Neural cell (in vitro differentiated cells): ENCODE data around the gene NPW. TPM values are rescaled to one million over a fixed set of nuclear protein-coding genes. Genes with fewer than 3 reads are reported as not detected.
"Not testable (repeated sequence)": the region's sequence is repeated elsewhere in the genome, so short reads cannot be mapped to it uniquely, and the experiment has no call there.

Experiments used
- H2AFZ ChIP-seq: fragments of 200-600, 300-800 bp; sonication (generic), shearing (Covaris generic); 2 replicates; pipeline ENCODE4 v1.6.0; 2014; ENCODE audit warnings: low read depth, mild to moderate bottlenecking, antibody characterized with exemption, low read length, moderate library complexity
- H3F3A ChIP-seq: fragments of 200-600 bp; shearing (Covaris generic); 2 replicates; pipeline ENCODE4 v1.6.1; 2016; ENCODE audit warnings: mild to moderate bottlenecking, moderate library complexity, mixed read lengths, antibody characterized with exemption, low read length; ENCODE audit not compliant: insufficient read depth, poor library complexity, severe bottlenecking
- H3K27ac ChIP-seq: fragments of 200-600, 300-800 bp; sonication (generic), shearing (Covaris generic); 2 replicates; pipeline ENCODE4 v1.5.1; 2014; ENCODE audit warnings: mild to moderate bottlenecking, low read length, moderate library complexity
- H3K27me3 ChIP-seq: fragments of 300-800, 200-600 bp; sonication (generic), shearing (Covaris generic); 2 replicates; pipeline ENCODE4 v1.6.0; 2014; ENCODE audit warnings: mild to moderate bottlenecking, low read depth, low read length, moderate library complexity; ENCODE audit not compliant: insufficient read depth
- H3K36me3 ChIP-seq: fragments of 300-800, 200-600 bp; sonication (generic), shearing (Covaris generic); 2 replicates; pipeline ENCODE4 v1.5.1; 2014; ENCODE audit warnings: mild to moderate bottlenecking, antibody characterized with exemption, low read length, moderate library complexity; ENCODE audit not compliant: insufficient read depth
- H3K4me2 ChIP-seq: fragments of 300-800, 200-600 bp; sonication (generic), shearing (Covaris generic); 2 replicates; pipeline ENCODE4 v1.6.0; 2014; ENCODE audit warnings: mild to moderate bottlenecking, low read length
- H3K4me3 ChIP-seq: fragments of 300-800, 200-600 bp; sonication (generic), shearing (Covaris generic); 2 replicates; pipeline ENCODE4 v1.5.1; 2014; ENCODE audit warnings: mild to moderate bottlenecking, low read length, moderate library complexity
- H3K79me2 ChIP-seq: fragments of 200-600 bp; shearing (Covaris generic); replicated peaks from 2 replicates; pipeline ENCODE4 v1.6.0; 2014; ENCODE audit warnings: mild to moderate bottlenecking, low read length, moderate library complexity; ENCODE audit not compliant: insufficient read depth
- H3K9ac ChIP-seq: fragments of 300-800, 200-600 bp; sonication (generic), shearing (Covaris generic); 2 replicates; pipeline ENCODE4 v1.6.1; 2016; ENCODE audit warnings: mild to moderate bottlenecking, low read length, mixed read lengths
- H3K9me2 ChIP-seq: fragments of 200-600 bp; shearing (Covaris generic); 2 replicates; pipeline ENCODE4 v1.6.1; 2016; ENCODE audit warnings: mild to moderate bottlenecking, low read length, mixed read lengths; ENCODE audit not compliant: insufficient read depth
- H3K9me3 ChIP-seq: fragments of 200-600, 300-800 bp; sonication (generic), shearing (Covaris generic); 2 replicates; pipeline ENCODE4 v1.6.1; 2016; ENCODE audit warnings: mild to moderate bottlenecking, mixed run types, low read length, moderate library complexity, mixed read lengths
- H4K20me1 ChIP-seq: fragments of 200-600 bp; shearing (Covaris generic); 2 replicates; pipeline ENCODE4 v1.6.1; 2016; ENCODE audit warnings: mild to moderate bottlenecking, mixed run types; ENCODE audit not compliant: insufficient read depth
- CTCF ChIP-seq: fragments of 450-650 bp; IDR thresholded peaks from 2 replicates; pipeline ENCODE4 v1.5.1; 2014; ENCODE audit warnings: antibody characterized with exemption, mild to moderate bottlenecking, moderate library complexity; ENCODE audit not compliant: poor library complexity, severe bottlenecking
- EP300 ChIP-seq: fragments of 450-650 bp; conservative IDR thresholded peaks from 2 replicates; pipeline ENCODE4 v1.6.1; 2014; ENCODE audit warnings: antibody characterized with exemption, mild to moderate bottlenecking, moderate library complexity; ENCODE audit not compliant: poor library complexity, severe bottlenecking
- EZH2 ChIP-seq: fragments of 200-600, 300-800 bp; shearing (Covaris generic), sonication (generic); IDR thresholded peaks from 2 replicates; pipeline ENCODE4 v1.6.1; 2014; ENCODE audit warnings: antibody characterized with exemption, low read length, borderline replicate concordance, mild to moderate bottlenecking; ENCODE audit not compliant: insufficient read depth, poor library complexity, severe bottlenecking
- MXI1 ChIP-seq: fragments of 450-650 bp; conservative IDR thresholded peaks from 2 replicates; pipeline ENCODE4 v1.6.1; 2014; ENCODE audit warnings: antibody characterized with exemption, mild to moderate bottlenecking; ENCODE audit not compliant: poor library complexity, severe bottlenecking
- POLR2AphosphoS5 ChIP-seq: IDR thresholded peaks from 2 replicates; pipeline ENCODE4 v1.6.1; 2012
- RAD21 ChIP-seq: fragments of 450-650 bp; conservative IDR thresholded peaks from 2 replicates; pipeline ENCODE4 v1.6.1; 2014; ENCODE audit warnings: antibody characterized with exemption, mild to moderate bottlenecking, moderate library complexity
- REST ChIP-seq: IDR thresholded peaks from 2 replicates; pipeline ENCODE4 v1.6.1; 2012; ENCODE audit warnings: borderline replicate concordance
- SMC3 ChIP-seq: fragments of 450-650 bp; conservative IDR thresholded peaks from 2 replicates; pipeline ENCODE4 v1.6.1; 2014; ENCODE audit warnings: antibody characterized with exemption, mild to moderate bottlenecking, moderate library complexity; ENCODE audit not compliant: poor library complexity
- TAF1 ChIP-seq: IDR thresholded peaks from 2 replicates; pipeline ENCODE4 v1.6.1; 2012; ENCODE audit warnings: low read depth
- polyA plus RNA-seq: library from polyadenylated mRNA; depleted of rRNA; stranded (reverse); fragments of >200 nt; gene quantifications from 2 replicates; pipeline ENCODE4 v1.2.3, GENCODE V29; 2014

The NPW gene
- polyA plus RNA-seq, 1 donor from 2014 or later: not detected

GRCh38 chr16:2033909-2034695 lies 14.5 kb downstream of the NPW start:
- not testable (repeated sequence) for H3K9me2 ChIP-seq, H3K27ac ChIP-seq, H2AFZ ChIP-seq, H3K4me3 ChIP-seq, H3F3A ChIP-seq, H4K20me1 ChIP-seq, H3K4me2 ChIP-seq, H3K79me2 ChIP-seq, H3K9me3 ChIP-seq, H3K9ac ChIP-seq, H3K36me3 ChIP-seq, H3K27me3 ChIP-seq

GRCh38 chr16:2034696-2035430 lies 15.3 kb downstream of the NPW start:
- Histone ChIP-seq H3K79me2 (no peaks in the 10 kb centered on the region), H3K27ac (no peak overlapping the region), H3K9me3 (no peaks in the 10 kb centered on the region), H3K9ac (no peak overlapping the region), H2AFZ (no peak overlapping the region), H3K4me3 (no peak overlapping the region), H4K20me1 (no peaks in the 10 kb centered on the region), H3K9me2 (no peaks in the 10 kb centered on the region), H3K4me2 (no peak overlapping the region), H3K27me3 (no peaks in the 10 kb centered on the region), H3K36me3 (no peaks in the 10 kb centered on the region), H3F3A (no peaks in the 10 kb centered on the region)
- no peak for TF ChIP-seq TAF1
- TF ChIP-seq SMC3: no peak
- TF ChIP-seq REST: no peak
- TF ChIP-seq POLR2AphosphoS5: no peak
- TF ChIP-seq EZH2: no peak
- no peak for TF ChIP-seq CTCF
- TF ChIP-seq RAD21: no peak
- TF ChIP-seq EP300: no peak
- no peak for TF ChIP-seq MXI1
